B cell (primary cell): Measurements from ENCODE around the gene RASA3. TPM values are rescaled to one million over a fixed set of nuclear protein-coding genes. Genes with fewer than 3 reads are reported as not detected.

Experiments
- ATAC-seq: fragments of 200-7000 bp; cut with Tn5 transposase; one replicate; pipeline ENCODE4 v1.10.0; 2021; ENCODE audit warnings: low read depth, mild to moderate bottlenecking, moderate number of reproducible peaks, moderate library complexity
- CTCF ChIA-PET: fragments of 350-600 bp; sonication (Branson Sonifier 250); formaldehyde crosslinking; loops from one replicate; lab custom pipeline; 2021; ENCODE audit warnings: antibody characterized with exemption, inconsistent platforms; lab: Charles Lee
- POLR2A ChIA-PET: fragments of 350-600 bp; sonication (Branson Sonifier 250); formaldehyde crosslinking; loops from one replicate; lab custom pipeline; 2021; ENCODE audit warnings: antibody characterized with exemption; lab: Charles Lee
- DNase-seq: peaks from one replicate; pipeline ENCODE4 v3.0.0; 2013
- H2AFZ ChIP-seq: 2 replicates; pipeline ENCODE4 v1.6.1; 2012; ENCODE audit warnings: mild to moderate bottlenecking, low read depth, low read length; ENCODE audit not compliant: insufficient read depth, poor library complexity, severe bottlenecking
- H3K27ac ChIP-seq, 2 donors: 1 replicate in 1 of 2; 2 replicates in 1 of 2; pipeline ENCODE4 v1.5.1; 2012 to 2013; ENCODE audit warnings: low read length in 2 of 2, mild to moderate bottlenecking in 2 of 2, moderate library complexity in 1 of 2
- H3K27me3 ChIP-seq, 4 experiments: fragments of 200-600 bp in 1 of 4; sonication (generic) in 1 of 4; replicated peaks in 1 of 4; 1 replicate in 2 of 4; 2 replicates in 2 of 4; pipeline versions ENCODE4 v1.6.1 to v1.7.0; 2013 to 2016; ENCODE audit warnings: low read length in 3 of 4, mild to moderate bottlenecking in 2 of 4, mixed read lengths in 1 of 4, moderate library complexity in 1 of 4; ENCODE audit not compliant: insufficient read depth in 4 of 4, control insufficient read depth in 3 of 4; ENCODE audit errors: control extremely low read depth in 1 of 4
- H3K36me3 ChIP-seq, 2 experiments: replicated peaks in 1 of 2; 1 replicate in 1 of 2; 2 replicates in 1 of 2; pipeline versions ENCODE4 v1.6.1 to v1.7.1; 2013; ENCODE audit warnings: low read length in 1 of 2; ENCODE audit not compliant: insufficient read depth in 2 of 2, control insufficient read depth in 1 of 2; ENCODE audit errors: control extremely low read depth in 1 of 2, extremely low read depth in 1 of 2
- H3K4me1 ChIP-seq, 2 donors: fragments of 200-600 bp in 1 of 2; sonication (generic) in 1 of 2; 1 replicate in 1 of 2; 2 replicates in 1 of 2; pipeline versions ENCODE4 v1.5.1 to v1.6.1; 2013 to 2017; ENCODE audit warnings: low read length in 2 of 2; ENCODE audit not compliant: control insufficient read depth in 2 of 2, insufficient read depth in 2 of 2
- H3K4me2 ChIP-seq: replicated peaks from 2 replicates; pipeline ENCODE3; 2012; ENCODE audit warnings: mild to moderate bottlenecking, low read depth, low read length; ENCODE audit not compliant: poor library complexity, severe bottlenecking
- H3K4me3 ChIP-seq, 5 experiments: fragments of 200-600 bp in 1 of 5; sonication (generic) in 1 of 5; 1 replicate in 3 of 5; 2 replicates in 2 of 5; pipeline versions ENCODE4 v1.5.1 to v1.7.0; 2011 to 2016; ENCODE audit warnings: low read length in 4 of 5, mild to moderate bottlenecking in 4 of 5, low read depth in 2 of 5, control low read depth in 1 of 5, moderate library complexity in 1 of 5; ENCODE audit not compliant: insufficient read depth in 1 of 5; ENCODE audit errors: control extremely low read depth in 1 of 5, extremely low read depth in 1 of 5
- H3K79me2 ChIP-seq: fragments of 200-600 bp; sonication (generic); one replicate; pipeline ENCODE4 v1.6.0; 2016; ENCODE audit warnings: low read length; ENCODE audit not compliant: control insufficient read depth, insufficient read depth
- H3K9ac ChIP-seq: fragments of 200-600 bp; sonication (generic); 2 replicates; pipeline ENCODE4 v1.6.1; 2017; ENCODE audit warnings: mild to moderate bottlenecking, low read length, moderate library complexity
- H3K9me3 ChIP-seq, 3 donors: one replicate each; pipeline versions ENCODE4 v1.6.1 to v1.7.1; 2013; ENCODE audit warnings: low read length in 2 of 3; ENCODE audit not compliant: control insufficient read depth in 2 of 3, insufficient read depth in 1 of 3; ENCODE audit errors: control extremely low read depth in 1 of 3
- H4K20me1 ChIP-seq: 2 replicates; pipeline ENCODE4 v1.6.0; 2012; ENCODE audit warnings: mild to moderate bottlenecking, low read length; ENCODE audit not compliant: insufficient read depth, control insufficient read depth, poor library complexity, severe bottlenecking
- H3K27ac Mint-ChIP-seq: one replicate; pipeline ENCODE4 v1.8.0; 2021; ENCODE audit warnings: mixed read lengths
- H3K27me3 Mint-ChIP-seq: one replicate; pipeline ENCODE4 v1.8.0; 2021; ENCODE audit warnings: mixed read lengths
- H3K4me1 Mint-ChIP-seq: one replicate; pipeline ENCODE4 v1.8.0; 2021; ENCODE audit warnings: mixed read lengths
- H3K4me3 Mint-ChIP-seq: one replicate; pipeline ENCODE4 v1.8.0; 2021; ENCODE audit warnings: mixed read lengths
- H3K9me3 Mint-ChIP-seq: one replicate; pipeline ENCODE4 v1.8.0; 2022; ENCODE audit warnings: mixed read lengths; ENCODE audit not compliant: insufficient read depth
- CTCF ChIP-seq: fragments of 200-600 bp; IDR thresholded peaks from one replicate; pipeline ENCODE4 v1.8.0; 2022; ENCODE audit warnings: antibody characterized with exemption, mild to moderate bottlenecking
- EZH2 ChIP-seq: IDR thresholded peaks from 2 replicates; pipeline ENCODE4 v1.6.1; 2012; ENCODE audit warnings: borderline replicate concordance, low read depth, mild to moderate bottlenecking, moderate library complexity, low read length; ENCODE audit not compliant: insufficient read depth, poor library complexity, severe bottlenecking
- whole genome bisulfite sequencing: methylation state at CpG from one replicate; pipeline ENCODE4 v1.1.5; 2013; ENCODE audit warnings: missing lambda C conversion rate; ENCODE audit not compliant: insufficient coverage; 5-methylcytosine and 5-hydroxymethylcytosine counted together
- intact Hi-C: fragments of 100-400 bp; cut with micrococcal nuclease; formaldehyde crosslinking; loops from one replicate; pipeline ENCODE4 v1.10.0; 2022
- polyA plus RNA-seq: library from polyadenylated mRNA; depleted of rRNA; stranded (reverse); fragments of >200 nt; gene quantifications from 2 replicates; pipeline ENCODE4 v1.2.3, GENCODE V29; 2012
- total RNA-seq, 2 donors: library from RNA; stranded (reverse); fragments of 120-200 nt in 1 of 2; gene quantifications; 1 replicate in 1 of 2; 2 replicates in 1 of 2; pipeline versions ENCODE4 v1.2.3 to v1.2.4, GENCODE V29; 2013 to 2022

RASA3 gene
- total and polyA plus RNA-seq, 2 donors (not counting 1 experiment from before 2014, with no cell fraction given): 54.2 to 87.4 TPM

GRCh38 chr13:113965968-113966884 is 166.2 kb downstream of the RASA3 start:
- no peaks in the 10 kb centered on the region for H3K79me2 ChIP-seq
- Mint-ChIP-seq H3K27ac (no peak overlapping the region), H3K4me1 (no peaks in the 10 kb centered on the region), H3K4me3 (no peak overlapping the region), H3K27me3 (no peaks in the 10 kb centered on the region), H3K9me3 (no peaks in the 10 kb centered on the region)
- WGBS: 97% methylated on average over 5 of the region's 5 CpGs
- H3K27me3 ChIP-seq: no peaks in the 10 kb centered on the region
- no peaks in the 10 kb centered on the region for H3K9me3 ChIP-seq
- H3K9ac ChIP-seq: no peak overlapping the region
- no peak overlapping the region for H3K4me3 ChIP-seq
- no peaks in the 10 kb centered on the region for H3K4me1 ChIP-seq
- H3K36me3 ChIP-seq: no peaks in the 10 kb centered on the region
- H3K27ac ChIP-seq: no peak overlapping the region
- TF ChIP-seq EZH2 (no peak), CTCF (no peak)
- ATAC-seq (no peak), DNase-seq (no peak)
- H3K4me2 ChIP-seq: no peak overlapping the region
- ChIA-PET CTCF (no interaction called here), POLR2A (no interaction called here)
- no peaks in the 10 kb centered on the region for H4K20me1 ChIP-seq
- H2AFZ ChIP-seq: no peak overlapping the region
- intact Hi-C loops: no loop called here

GRCh38 chr13:113965383-113965874 is 167.0 kb downstream of the RASA3 start:
- H3K79me2 ChIP-seq: no peaks in the 10 kb centered on the region
- no peaks in the 10 kb centered on the region for H3K36me3 ChIP-seq
- H3K27ac ChIP-seq: no peak overlapping the region
- peaks cover 2% of the 10 kb centered on the region for H3K9me3 Mint-ChIP-seq
- H2AFZ ChIP-seq: no peak overlapping the region
- H3K9ac ChIP-seq: no peak overlapping the region
- no peak overlapping the region for H3K27ac Mint-ChIP-seq
- no peak overlapping the region for H3K4me3 ChIP-seq
- POLR2A ChIA-PET: no interaction called here
- H4K20me1 ChIP-seq: no peaks in the 10 kb centered on the region
- no peak overlapping the region for H3K4me3 Mint-ChIP-seq
- H3K27me3 ChIP-seq: no peaks in the 10 kb centered on the region
- no peaks in the 10 kb centered on the region for H3K27me3 Mint-ChIP-seq
- ATAC-seq: no peak
- CTCF ChIA-PET: no interaction called here
- no peaks in the 10 kb centered on the region for H3K4me1 ChIP-seq
- TF ChIP-seq CTCF (no peak), EZH2 (no peak)
- H3K9me3 ChIP-seq: peaks cover 0 to 3% (median 2%) of the 10 kb centered on the region in 3 donors
- no peak for DNase-seq
- no peaks in the 10 kb centered on the region for H3K4me1 Mint-ChIP-seq
- no peak overlapping the region for H3K4me2 ChIP-seq
- 94% methylated on average over 2 of the region's 2 CpGs for WGBS
- intact Hi-C loops: no loop called here
